Stimulated activated CD4-positive, alpha-beta T cell treated with anti-CD3 and anti-CD28 coated beads, Interleukin-15, amount 100 ng/mL, for 1 hour (primary cell): ENCODE measurements around the gene TSN.
"Not testable (repeated sequence)": the region's sequence is repeated elsewhere in the genome, so short reads cannot be mapped to it uniquely, and the experiment has no call there.

ENCODE experiments used
- DNase-seq, 2 donors: peaks; one replicate each; pipeline ENCODE4 v3.0.0-alpha.2; 2020; ENCODE audit warnings: low read depth in 1 of 2, low spot score in 1 of 2

The TSN gene

DNA sequence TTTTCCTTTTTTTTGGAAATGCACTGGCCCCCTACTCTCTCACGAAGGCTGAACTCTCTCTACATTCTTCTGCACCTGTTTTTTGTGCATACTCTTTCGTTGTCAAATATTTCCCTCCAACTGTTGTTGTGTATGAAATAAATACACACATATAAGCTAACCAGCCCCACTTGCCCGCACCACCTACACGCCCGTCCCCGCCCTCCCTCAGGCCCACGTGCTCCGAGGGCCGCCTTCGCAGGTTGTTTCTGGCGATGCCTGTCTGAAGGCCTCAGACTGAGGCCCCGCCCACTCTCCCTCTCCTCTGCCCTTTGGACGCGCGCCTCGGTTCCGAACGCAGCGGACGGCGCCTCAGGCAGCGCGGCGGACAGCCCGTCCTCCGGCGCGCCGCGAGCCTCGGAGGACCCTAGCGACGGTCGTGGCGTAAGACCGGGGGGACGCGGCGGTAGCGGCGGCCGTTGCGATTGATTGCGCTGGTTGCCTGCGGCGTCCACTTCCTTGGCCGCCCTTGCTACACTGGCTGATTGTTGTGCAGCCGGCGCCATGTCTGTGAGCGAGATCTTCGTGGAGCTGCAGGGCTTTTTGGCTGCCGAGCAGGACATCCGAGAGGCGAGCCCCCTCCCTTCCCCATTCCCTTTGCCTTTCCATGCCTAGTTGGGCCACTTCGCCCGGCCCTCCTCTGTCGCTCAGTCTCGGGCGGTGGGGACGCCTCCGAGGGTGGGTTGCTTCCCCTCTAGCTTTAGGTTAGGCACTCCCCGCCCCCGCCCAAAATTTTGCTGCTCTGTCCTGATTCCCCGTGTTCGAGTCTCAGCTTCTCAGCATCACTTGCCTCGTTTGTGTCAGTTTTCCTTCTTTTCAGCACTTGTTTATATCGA is at the start of gene TSN:
Gene TSN, plus strand, starts transcription at position 415 of the 875 bp plus-strand sequence. Its CDS starts 129 bp downstream, at position 544.
- DNase-seq = peak; percentile 94 to 95

- DNase-seq = no peak
Measured at GRCh38 chr2:121705958-121706357, 49.5 kb upstream of the TSN start.

GRCh38 chr2:121707344-121707919 is 48.0 kb upstream of the TSN start:
- DNase-seq = no peak

GRCh38 chr2:121707920-121708361 is 47.5 kb upstream of the TSN start:
- DNase-seq = no peak

- no peak for DNase-seq
Measured at GRCh38 chr2:121709776-121710469, 45.5 kb upstream of the TSN start.

GRCh38 chr2:121710470-121711170 is 44.8 kb upstream of the TSN start:
- no peak for DNase-seq

DNA sequence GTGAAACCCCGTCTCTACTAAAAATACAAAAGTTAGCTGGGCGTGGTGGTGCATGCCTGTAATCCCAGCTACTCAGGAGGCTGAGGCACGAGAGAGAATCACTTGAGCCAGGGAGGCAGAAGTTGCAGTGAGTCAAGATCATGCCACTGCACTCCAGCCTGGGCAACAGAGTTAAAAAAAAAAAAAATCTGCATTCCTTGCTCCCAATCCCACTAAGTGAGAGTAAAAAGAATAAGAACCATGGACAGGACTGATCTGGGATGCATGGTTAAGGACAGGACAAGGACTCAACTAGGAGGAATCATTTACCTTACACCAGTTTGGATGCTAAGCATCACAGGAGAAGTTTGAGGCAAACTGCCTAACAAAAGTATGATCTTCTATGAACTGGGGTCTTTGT is 44.0 kb upstream of the TSN start:
- not testable (repeated sequence) for DNase-seq

DNA sequence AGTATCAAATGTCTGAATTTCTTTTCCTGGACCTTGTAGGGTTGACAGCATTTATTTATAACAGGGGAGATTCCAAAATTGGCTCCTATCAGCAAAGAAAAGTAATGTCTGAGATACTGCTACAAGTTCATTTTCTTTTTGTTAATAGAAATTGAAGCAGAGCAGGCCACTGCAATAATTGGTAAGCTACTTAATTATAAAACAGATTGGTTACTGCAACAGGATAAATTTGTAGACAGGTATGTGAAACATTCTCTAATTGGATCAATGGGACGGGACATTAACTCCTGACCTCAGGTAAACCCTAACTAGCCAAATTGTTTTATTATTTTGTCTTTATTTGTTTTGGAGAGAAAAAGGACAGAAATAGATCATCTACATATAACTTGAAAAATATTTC is 39.3 kb upstream of the TSN start:
- DNase-seq = no peak

DNA sequence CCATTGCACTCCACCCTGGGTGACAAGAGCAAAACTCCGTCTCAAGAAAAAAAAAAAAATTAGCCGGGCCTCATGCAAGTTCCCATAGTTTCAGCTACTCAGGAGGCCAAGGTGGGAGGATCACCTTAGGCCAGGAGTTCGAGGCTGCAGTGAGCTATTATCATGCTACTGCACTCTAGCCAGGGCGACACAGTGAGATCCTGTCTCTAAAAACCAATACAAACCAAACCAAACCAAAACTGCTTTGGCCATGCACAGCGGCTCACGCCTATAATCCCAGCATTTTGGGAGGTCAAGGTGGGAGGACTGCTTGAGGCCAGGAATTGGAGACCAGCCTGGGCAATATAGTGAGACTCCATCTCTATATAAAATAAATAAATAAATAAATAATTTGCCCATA is 37.9 kb upstream of the TSN start:
- no peak for DNase-seq

DNA sequence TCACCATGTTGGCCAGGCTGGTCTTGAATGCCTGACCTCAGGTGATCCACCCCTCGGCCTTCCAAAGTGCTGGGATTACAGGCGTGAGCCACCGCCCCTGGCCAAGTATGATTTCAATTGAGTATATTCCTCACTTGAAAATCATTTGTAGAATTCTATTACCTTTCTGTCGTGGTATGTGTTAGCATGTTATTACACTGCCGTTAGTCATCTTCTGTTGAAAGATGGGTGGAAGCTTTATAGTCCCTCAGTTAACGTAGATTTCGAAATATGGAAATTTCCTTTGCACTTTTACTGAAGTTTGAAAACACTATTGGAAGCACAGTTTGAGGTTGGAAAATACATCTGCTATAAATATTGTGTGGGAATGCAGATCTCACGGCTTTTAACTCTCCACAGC is 33.5 kb upstream of the TSN start:
- DNase-seq = no peak

DNA sequence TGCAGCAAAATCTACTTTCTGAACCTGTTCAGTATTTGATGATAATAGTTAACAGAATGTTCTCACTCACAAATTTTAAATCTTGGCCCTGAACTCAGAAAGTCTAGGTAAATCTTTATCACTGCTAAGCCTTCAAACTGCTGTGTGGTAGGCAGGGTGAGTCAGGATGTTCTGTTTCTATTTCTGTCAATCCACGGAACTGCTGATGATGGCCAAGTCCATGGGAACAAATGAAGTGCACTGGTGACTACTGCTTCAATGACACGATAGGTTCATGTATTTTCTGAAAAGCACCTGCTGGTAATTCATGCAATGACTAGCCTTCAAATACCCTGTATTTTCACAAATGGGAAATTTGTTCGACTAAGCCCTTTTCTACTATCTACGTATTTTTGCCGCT is 33.0 kb upstream of the TSN start:
- no peak for DNase-seq

GRCh38 chr2:121723316-121723715 is 32.1 kb upstream of the TSN start:
- no peak for DNase-seq

- DNase-seq = no peak
Measured at GRCh38 chr2:121727332-121727731, 28.1 kb upstream of the TSN start.

DNA sequence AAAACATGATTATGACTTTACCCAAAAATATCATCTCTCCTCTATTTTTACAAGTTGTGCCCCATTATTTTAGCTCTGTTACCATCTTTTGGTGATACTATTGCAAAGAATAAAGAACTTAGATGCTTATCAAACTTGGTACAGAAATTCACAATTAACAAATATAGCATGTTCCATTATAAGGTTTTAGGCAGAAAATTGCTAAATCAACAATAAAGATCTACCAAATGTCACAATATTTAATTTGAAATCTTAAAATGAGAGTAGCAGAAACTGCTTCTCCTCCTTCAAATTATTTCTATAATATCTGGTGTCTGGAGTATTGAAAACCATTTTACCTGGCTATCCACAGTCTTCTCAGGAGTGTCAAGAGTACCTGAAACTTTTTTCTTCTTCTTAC is 27.5 kb upstream of the TSN start:
- DNase-seq = no peak

- no peak for DNase-seq
Measured at GRCh38 chr2:121731366-121731765, 24.1 kb upstream of the TSN start.

DNA sequence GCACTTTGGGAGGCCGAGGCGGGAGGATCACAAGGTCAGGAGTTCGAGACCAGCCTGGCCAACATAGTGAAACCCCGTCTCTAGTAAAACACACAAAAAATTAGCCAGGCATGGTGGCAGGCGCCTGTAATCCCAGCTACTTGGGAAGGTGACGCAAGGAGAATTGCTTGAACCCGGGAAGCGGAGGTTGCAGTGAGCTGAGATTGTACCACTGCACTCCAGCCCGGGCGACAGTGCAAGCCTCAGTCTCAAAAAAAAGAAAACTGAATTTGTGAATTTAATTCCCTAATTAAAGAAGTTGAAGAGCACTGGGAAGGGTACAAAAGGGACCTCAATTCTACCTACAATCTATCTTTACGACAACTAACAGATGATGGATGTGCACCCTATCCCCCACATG is 20.9 kb upstream of the TSN start:
- DNase-seq = not testable (repeated sequence)

- no peak for DNase-seq
Measured at GRCh38 chr2:121735518-121736074, 19.9 kb upstream of the TSN start.

DNA sequence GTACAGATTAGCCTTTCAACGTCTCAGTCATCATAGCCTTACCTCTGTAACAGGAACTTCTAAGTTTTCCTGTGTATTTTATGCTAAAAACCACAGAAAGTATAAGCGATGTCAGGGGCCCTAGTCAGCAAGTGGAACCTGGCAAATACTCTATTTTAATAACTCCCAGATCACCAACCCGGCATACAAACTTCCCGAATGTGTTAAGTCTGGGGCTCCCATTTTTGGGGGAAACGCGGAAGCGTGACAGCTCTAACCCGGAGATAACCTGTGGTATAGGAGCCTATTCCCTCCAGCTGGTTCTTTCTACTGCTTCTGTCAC is 19.4 kb upstream of the TSN start:
- no peak for DNase-seq

- peak; percentile 100 for DNase-seq
Measured at GRCh38 chr2:121736462-121737336, 18.8 kb upstream of the TSN start, which contains the start of gene NIFK. Gene NIFK (minus strand): TSS chr2:121736875. CDS start chr2:121736850, 25 bp downstream.

DNA sequence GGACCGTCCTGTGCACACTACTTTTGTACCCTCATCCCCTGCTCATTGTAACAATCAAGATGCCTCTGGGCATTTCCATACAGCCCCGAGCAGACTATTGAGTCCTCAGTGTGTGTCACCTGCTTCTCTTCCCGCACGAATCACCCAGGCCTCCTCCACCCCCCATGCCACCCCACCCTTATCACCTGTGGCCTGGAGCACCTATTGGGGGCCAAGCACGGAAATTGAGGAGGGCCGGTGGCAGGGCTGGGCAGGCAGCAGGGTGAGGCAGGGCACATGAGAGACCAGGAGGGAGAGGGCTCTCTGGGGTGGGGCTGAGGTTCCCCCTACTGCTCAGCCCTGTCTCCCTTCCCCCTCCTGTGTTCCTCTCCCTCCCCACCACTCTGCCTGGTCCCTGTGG is 14.5 kb upstream of the TSN start:
- no peak for DNase-seq
